ENCODE data around the gene PKD2L2.

DNA sequence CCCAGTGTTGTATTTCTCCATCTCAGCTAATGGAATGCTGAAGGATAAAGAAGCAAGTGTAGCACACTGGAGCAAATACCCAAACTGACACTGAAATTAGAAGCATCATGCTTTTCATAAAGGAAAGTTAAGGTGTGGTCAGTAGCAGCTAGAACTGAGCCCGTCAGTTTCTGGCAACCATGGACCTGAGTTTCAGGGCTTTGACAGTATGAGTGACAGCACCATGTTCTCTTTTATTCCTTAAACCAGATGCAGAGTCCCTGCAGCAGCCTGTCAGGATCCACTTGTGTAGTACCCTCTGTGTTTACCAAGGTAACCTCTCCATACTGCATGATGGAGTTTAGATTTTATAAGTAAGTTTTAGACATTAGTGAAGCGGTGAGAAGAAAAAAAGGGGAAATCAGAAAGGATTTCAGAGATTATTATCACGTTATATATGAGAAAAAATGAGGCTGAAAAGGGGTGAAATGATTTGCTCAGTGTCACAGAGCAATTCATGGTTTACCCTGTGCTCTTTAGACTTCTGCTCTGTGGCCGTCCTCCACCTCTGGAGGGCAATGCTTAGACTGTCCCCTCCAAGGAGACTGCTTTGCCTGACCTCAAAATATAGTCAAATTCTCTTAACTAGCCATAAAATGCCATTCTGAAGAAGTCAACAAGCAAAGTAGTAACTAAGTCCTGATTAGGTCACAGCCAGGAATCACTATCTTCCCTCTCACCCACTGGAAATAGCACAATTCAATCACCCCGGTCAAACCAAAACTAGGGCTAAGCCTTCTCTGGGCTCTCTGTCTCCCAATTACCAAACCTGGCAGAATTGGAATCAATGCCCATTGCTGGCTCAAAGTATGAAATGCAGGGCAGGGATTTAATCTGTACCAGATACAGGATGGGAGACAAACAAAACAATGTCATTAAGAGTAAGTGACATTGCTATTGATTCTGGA lies 32.1 kb upstream of the PKD2L2 start:
- TF ChIP-seq, protein P1, sequence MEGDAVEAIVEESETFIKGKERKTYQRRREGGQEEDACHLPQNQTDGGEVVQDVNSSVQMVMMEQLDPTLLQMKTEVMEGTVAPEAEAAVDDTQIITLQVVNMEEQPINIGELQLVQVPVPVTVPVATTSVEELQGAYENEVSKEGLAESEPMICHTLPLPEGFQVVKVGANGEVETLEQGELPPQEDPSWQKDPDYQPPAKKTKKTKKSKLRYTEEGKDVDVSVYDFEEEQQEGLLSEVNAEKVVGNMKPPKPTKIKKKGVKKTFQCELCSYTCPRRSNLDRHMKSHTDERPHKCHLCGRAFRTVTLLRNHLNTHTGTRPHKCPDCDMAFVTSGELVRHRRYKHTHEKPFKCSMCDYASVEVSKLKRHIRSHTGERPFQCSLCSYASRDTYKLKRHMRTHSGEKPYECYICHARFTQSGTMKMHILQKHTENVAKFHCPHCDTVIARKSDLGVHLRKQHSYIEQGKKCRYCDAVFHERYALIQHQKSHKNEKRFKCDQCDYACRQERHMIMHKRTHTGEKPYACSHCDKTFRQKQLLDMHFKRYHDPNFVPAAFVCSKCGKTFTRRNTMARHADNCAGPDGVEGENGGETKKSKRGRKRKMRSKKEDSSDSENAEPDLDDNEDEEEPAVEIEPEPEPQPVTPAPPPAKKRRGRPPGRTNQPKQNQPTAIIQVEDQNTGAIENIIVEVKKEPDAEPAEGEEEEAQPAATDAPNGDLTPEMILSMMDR (IDR thresholded peaks at IDR 0.05) = no peak
- TF ChIP-seq POLR2AphosphoS5 (IDR thresholded peaks at IDR 0.05) = no peak

All from sigmoid colon (tissue), 4 donors.